Measurements from ENCODE around the gene SLFN12L.
"Not testable (repeated sequence)": the region's sequence is repeated elsewhere in the genome, so short reads cannot be mapped to it uniquely, and the experiment has no call there.

SLFN12L gene

DNA sequence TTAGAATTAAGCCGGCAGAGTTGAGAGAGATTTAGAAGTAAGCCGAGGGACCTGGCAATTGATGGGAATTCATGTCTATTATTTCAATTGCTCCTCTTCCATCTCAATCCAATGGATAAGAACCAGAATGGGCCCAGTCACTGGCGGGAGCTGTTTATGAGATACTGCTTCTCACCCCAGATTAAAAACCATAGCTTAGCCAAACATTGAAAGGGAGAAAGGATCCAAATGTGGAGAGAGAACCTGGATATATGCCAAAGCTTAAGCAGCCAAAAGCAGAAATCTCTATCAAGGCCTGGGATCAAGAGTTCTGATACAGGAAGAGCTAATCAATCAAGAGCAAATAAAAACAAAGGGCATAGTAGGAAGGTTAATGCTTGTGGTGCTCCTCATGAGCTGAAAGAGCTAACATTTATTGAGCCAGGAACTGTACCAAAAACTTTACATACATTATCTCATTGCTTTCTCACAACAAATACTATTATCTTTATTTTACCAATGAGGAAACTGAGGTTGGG, 2.8 kb downstream of the SLFN12L start:
- TF ChIP-seq, protein P1, sequence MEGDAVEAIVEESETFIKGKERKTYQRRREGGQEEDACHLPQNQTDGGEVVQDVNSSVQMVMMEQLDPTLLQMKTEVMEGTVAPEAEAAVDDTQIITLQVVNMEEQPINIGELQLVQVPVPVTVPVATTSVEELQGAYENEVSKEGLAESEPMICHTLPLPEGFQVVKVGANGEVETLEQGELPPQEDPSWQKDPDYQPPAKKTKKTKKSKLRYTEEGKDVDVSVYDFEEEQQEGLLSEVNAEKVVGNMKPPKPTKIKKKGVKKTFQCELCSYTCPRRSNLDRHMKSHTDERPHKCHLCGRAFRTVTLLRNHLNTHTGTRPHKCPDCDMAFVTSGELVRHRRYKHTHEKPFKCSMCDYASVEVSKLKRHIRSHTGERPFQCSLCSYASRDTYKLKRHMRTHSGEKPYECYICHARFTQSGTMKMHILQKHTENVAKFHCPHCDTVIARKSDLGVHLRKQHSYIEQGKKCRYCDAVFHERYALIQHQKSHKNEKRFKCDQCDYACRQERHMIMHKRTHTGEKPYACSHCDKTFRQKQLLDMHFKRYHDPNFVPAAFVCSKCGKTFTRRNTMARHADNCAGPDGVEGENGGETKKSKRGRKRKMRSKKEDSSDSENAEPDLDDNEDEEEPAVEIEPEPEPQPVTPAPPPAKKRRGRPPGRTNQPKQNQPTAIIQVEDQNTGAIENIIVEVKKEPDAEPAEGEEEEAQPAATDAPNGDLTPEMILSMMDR (IDR thresholded peaks at IDR 0.05; ENCODE audit: insufficient read depth, missing control alignments) = no peak
- DNase-seq (ENCODE audit: insufficient read length, low spot score) (no peak), FAIRE-seq (no peak)

GRCh38 chr17:35531160-35531559, 6.3 kb downstream of the SLFN12L start:
- DNase-seq (ENCODE audit: insufficient read length, low spot score) (no peak), FAIRE-seq (no peak)
- TF ChIP-seq, protein P1 (IDR thresholded peaks at IDR 0.05; ENCODE audit: insufficient read depth, missing control alignments) = no peak

GRCh38 chr17:35529866-35530265, 7.6 kb downstream of the SLFN12L start:
- no peak for FAIRE-seq

GRCh38 chr17:35529326-35529725, 8.2 kb downstream of the SLFN12L start:
- FAIRE-seq = not testable (repeated sequence)

More at GRCh38 chr17:35529866-35530265, 7.6 kb downstream of the SLFN12L start:
- DNase-seq (ENCODE audit: insufficient read length, low spot score) = no peak
- TF ChIP-seq, protein P1 (IDR thresholded peaks at IDR 0.05; ENCODE audit: insufficient read depth, missing control alignments) = no peak

DNA sequence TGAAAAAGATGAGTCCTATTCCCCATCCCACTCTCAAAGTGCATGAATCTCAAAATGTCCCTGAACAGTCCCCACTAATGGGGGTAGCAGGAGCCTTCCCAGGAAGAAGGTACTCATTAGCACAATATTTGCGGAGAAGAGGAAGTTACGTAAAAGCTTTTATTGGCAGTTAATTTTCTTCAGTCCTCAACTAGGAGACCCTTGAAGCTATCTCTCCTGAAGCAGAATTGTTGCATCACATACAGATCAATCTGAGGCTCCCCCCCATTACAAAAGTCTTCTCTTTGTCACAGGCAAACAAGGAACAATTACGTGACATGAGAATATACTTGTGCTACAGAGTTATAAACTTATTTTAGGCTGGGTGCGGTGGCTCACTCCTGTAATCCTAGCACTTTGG, 14.2 kb downstream of the SLFN12L start:
- TF ChIP-seq, protein P1 (IDR thresholded peaks at IDR 0.05; ENCODE audit: insufficient read depth, missing control alignments) = no peak
- no peak for FAIRE-seq
- DNase-seq (ENCODE audit: insufficient read length, low spot score) = no peak

More at GRCh38 chr17:35529326-35529725, 8.2 kb downstream of the SLFN12L start:
- DNase-seq (ENCODE audit: insufficient read length, low spot score) = not testable (repeated sequence)

DNA sequence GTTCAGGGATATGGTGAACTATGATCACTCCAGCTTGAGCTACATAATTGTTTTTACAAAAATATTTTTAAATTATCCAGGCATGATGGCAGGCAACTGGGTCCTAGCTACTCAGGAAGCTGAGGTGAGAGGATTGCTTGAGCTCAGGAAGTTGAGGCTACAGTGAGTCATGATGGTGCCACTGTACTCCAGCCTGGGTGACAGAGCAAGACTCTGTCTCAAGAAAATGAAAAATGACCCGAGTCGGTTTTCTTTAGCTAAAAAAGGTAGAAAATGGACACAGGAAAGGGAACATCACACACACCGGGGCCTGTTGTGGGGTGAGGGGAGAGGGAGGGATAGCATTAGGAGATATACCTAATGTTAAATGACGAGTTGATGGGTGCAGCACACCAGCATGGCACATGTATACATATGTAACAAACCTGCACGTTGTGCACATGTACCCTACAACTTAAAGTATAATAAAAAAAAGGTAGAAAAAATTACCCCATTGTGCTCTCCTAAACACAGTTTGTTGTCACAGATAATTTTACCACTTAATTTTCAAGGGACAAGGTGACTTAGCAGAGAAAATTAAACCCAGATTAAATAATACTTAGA, 15.7 kb downstream of the SLFN12L start:
- not testable (repeated sequence) for DNase-seq (ENCODE audit: insufficient read length, low spot score); FAIRE-seq

- DNase-seq (ENCODE audit: insufficient read length, low spot score) (no peak), FAIRE-seq (no peak)
- TF ChIP-seq, protein P1 (IDR thresholded peaks at IDR 0.05; ENCODE audit: insufficient read depth, missing control alignments) = no peak
Measured at GRCh38 chr17:35521150-35521549, 16.3 kb downstream of the SLFN12L start.

GRCh38 chr17:35519906-35520442, 17.5 kb downstream of the SLFN12L start:
- FAIRE-seq = no peak
- TF ChIP-seq, protein P1 (IDR thresholded peaks at IDR 0.05; ENCODE audit: insufficient read depth, missing control alignments) = no peak
- no peak for DNase-seq (ENCODE audit: insufficient read length, low spot score)

Measured in D721Med (cell line).